ENCODE measurements around the gene NEB.
A peak's percentile ranks its signal among the peaks of the same experiment; 100 is the strongest.

NEB gene, protein sequence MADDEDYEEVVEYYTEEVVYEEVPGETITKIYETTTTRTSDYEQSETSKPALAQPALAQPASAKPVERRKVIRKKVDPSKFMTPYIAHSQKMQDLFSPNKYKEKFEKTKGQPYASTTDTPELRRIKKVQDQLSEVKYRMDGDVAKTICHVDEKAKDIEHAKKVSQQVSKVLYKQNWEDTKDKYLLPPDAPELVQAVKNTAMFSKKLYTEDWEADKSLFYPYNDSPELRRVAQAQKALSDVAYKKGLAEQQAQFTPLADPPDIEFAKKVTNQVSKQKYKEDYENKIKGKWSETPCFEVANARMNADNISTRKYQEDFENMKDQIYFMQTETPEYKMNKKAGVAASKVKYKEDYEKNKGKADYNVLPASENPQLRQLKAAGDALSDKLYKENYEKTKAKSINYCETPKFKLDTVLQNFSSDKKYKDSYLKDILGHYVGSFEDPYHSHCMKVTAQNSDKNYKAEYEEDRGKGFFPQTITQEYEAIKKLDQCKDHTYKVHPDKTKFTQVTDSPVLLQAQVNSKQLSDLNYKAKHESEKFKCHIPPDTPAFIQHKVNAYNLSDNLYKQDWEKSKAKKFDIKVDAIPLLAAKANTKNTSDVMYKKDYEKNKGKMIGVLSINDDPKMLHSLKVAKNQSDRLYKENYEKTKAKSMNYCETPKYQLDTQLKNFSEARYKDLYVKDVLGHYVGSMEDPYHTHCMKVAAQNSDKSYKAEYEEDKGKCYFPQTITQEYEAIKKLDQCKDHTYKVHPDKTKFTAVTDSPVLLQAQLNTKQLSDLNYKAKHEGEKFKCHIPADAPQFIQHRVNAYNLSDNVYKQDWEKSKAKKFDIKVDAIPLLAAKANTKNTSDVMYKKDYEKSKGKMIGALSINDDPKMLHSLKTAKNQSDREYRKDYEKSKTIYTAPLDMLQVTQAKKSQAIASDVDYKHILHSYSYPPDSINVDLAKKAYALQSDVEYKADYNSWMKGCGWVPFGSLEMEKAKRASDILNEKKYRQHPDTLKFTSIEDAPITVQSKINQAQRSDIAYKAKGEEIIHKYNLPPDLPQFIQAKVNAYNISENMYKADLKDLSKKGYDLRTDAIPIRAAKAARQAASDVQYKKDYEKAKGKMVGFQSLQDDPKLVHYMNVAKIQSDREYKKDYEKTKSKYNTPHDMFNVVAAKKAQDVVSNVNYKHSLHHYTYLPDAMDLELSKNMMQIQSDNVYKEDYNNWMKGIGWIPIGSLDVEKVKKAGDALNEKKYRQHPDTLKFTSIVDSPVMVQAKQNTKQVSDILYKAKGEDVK (N-terminal part only)

DNA sequence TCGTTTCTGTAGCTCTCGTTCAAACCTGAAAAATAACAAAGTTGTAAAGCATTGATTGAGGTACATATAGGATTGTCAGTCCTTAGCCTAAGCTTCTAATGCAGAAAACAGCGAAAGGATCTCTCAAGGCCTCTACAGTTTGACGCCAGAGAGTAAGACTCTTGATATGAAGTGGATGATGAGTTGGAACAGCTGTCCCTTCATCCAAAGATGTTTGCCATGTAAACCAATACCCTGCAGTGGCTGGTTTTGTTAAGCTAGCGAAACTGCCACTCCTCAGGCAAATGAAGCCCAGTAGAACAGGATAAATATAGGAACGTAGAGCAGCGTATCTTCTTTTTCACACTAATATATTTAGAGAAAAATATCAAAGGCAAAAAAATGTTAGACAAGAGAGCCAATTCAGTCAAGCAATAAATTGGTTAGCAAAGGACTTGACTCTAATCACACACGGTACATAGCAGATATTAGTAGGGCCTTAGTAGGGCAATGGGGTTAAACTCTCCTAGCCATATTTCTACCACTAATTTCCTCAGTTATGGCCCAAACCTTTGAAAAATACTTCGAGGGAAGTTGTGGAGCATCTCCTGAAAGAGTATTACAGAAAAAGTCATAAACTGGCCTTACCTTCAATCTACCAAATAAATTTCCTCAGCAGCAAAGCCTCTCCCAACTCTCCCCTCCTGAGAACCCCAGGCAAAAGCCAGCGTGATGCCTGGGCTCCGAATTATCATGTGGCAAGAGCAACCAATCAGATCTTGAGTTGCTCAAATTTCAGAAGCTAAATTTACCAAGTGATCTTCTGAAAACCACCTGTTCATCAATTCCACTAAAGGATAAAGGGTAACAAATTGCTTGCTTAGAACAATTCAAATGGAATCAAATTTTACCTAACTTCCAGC lies at the start of gene NEB:
Gene NEB, minus strand, starts transcription at position 706 of the 902 bp plus-strand sequence. CDS start 1,320 bp downstream, outside the sequence.
- Mint-ChIP-seq H3K4me3 (no peak within 1 kb of the TSS), H3K4me1 (peaks cover 18% of the 10 kb centered on the region), H3K9me3 (peaks cover 2% of the 10 kb centered on the region), H3K36me3 (peaks cover 6% of the 10 kb centered on the region), H3K27ac (no peak within 1 kb of the TSS), H3K27me3 (no peaks in the 10 kb centered on the region)
- ATAC-seq (ENCODE audit: low read depth) (no peak), DNase-seq (ENCODE audit: low spot score in 2 of 2) (no peak)

DNA sequence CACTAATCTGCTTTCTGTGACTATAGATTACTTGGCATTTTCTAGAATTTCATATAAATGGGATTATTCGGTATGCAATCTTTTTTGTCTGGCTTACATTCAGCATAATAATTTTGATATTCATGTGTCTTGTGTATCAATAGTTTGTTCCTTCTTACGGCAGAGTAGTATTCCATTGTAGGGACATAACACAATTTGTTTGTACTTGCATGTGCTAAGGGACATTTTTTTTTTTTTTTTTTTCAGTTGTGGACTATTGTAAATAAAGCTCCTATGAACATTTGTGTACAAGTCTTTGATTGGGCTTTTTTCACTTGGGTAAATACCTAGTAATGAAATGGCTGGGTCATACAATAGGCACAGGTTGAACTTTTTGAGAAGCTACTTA lies 48.9 kb upstream of the NEB start:
- DNase-seq (ENCODE audit: low spot score in 2 of 2) (no peak), ATAC-seq (ENCODE audit: low read depth) (no peak)
- Mint-ChIP-seq H3K36me3 (peaks cover 37% of the 10 kb centered on the region), H3K4me1 (peaks cover 15% of the 10 kb centered on the region), H3K9me3 (peaks cover 1% of the 10 kb centered on the region), H3K27me3 (no peaks in the 10 kb centered on the region), H3K4me3 (no peak overlapping the region), H3K27ac (peak overlapping the region; percentile 17)

DNA sequence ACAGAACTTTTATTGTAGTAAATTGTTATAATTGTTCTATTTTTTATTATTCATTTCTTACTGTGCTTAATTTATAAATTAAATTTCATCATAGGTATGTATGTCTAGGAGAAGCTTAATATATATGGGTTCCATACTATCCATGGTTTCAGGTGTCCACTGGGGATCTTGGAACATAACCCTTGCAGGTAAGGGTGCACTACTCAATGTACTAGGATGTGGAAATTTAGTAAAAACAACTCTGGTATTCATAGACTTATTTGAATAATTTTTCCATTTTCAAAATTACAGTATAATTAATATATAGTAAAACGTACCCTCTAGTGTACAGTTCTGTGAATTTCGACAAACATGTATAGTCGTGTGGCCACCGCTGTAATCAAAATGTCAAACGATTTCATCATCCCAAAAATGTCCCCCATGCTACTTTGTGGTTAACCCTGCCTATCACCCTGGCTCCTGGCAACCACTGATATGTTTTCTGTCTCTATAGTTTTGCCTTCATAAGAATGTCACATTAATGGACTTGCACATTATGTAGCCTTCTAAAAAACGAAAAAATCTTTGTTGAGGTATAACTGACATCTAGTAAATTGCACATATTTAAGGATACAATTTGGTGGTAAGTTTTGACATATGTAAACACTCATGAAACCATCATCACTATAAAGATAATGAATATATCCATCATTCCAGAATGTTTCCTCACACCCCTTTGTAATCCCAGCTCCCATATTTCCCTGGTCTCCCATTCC lies 48.3 kb upstream of the NEB start:
- peaks cover 38% of the 10 kb centered on the region for H3K36me3 Mint-ChIP-seq
- no peaks in the 10 kb centered on the region for H3K27me3 Mint-ChIP-seq
- peak overlapping the region; percentile 17 for H3K27ac Mint-ChIP-seq
- ATAC-seq (ENCODE audit: low read depth) (no peak), DNase-seq (ENCODE audit: low spot score in 2 of 2) (no peak)
- H3K9me3 Mint-ChIP-seq: peaks cover 1% of the 10 kb centered on the region
- H3K4me1 Mint-ChIP-seq: peaks cover 15% of the 10 kb centered on the region
- H3K4me3 Mint-ChIP-seq: no peak overlapping the region

DNA sequence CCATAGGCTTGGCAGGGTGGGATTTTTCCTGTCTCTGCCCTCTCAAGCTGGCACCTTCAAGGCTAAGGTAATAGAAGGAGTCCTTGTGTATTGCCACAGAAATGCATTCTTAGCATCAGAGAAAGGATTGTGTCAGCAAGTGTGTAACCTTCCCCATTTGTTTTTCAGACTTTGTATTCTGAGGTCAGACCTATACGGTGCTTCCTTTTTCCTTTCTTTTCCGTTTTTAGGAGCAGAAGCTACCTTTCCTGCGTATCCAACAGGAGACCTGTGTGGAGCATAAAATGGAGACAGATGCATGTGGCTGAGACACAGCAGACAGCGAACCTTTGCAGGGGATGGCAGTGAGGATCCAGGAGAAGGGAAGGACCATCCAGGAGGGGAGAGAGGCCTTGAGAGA lies 47.4 kb upstream of the NEB start:
- Mint-ChIP-seq H3K27ac (no peak overlapping the region), H3K4me1 (peaks cover 21% of the 10 kb centered on the region), H3K9me3 (peaks cover 1% of the 10 kb centered on the region), H3K36me3 (peaks cover 45% of the 10 kb centered on the region), H3K4me3 (no peak overlapping the region), H3K27me3 (no peaks in the 10 kb centered on the region)
- ATAC-seq (ENCODE audit: low read depth) (no peak), DNase-seq (ENCODE audit: low spot score in 2 of 2) (no peak)

DNA sequence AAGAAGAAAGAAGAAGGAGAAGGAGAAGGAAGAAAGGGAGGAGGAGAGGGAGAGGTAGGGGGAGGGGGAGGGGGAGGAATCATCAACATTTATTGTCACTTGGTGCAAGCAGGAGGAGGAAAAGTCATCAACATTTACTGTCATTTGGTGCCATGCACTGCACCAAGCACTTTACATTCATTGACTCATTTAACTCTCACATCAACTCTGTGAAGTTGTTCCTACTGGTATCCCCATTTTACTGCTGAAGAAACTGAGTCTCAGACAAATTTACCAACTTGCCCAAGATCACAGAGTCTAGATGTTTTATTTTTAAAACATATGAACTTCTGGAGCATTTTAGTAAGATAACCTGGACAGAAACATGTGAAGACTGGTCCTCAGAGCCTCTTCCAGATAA lies 46.7 kb upstream of the NEB start:
- no peak for ATAC-seq (ENCODE audit: low read depth)
- peaks cover 52% of the 10 kb centered on the region for H3K36me3 Mint-ChIP-seq
- DNase-seq (ENCODE audit: low spot score in 2 of 2): no peak
- H3K27me3 Mint-ChIP-seq: no peaks in the 10 kb centered on the region
- peak overlapping the region; percentile 10 for H3K27ac Mint-ChIP-seq
- peaks cover 18% of the 10 kb centered on the region for H3K4me1 Mint-ChIP-seq
- no peak overlapping the region for H3K4me3 Mint-ChIP-seq
- H3K9me3 Mint-ChIP-seq: peaks cover 1% of the 10 kb centered on the region

DNA sequence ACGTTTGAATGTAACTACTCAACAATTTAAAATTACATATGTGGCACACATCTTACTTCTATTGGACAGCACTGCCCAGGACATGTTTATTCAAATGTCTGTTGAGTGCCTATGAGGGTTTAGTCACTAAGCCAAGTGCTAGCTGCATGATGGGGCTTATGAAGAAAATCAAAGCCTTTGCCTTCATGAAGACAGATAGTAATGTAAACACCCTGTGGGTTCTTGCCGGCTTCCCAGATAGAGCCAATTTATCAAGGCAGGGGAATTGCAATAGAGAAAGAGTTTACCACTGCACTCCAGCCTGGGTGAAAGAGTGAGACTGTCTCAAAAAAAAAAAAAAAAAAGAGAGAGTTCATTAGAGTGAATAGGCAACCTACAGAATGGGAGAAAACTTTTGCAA lies 43.7 kb upstream of the NEB start:
- H3K4me3 Mint-ChIP-seq: no peak overlapping the region
- H3K27ac Mint-ChIP-seq: peak overlapping the region; percentile 88
- peaks cover 1% of the 10 kb centered on the region for H3K9me3 Mint-ChIP-seq
- no peaks in the 10 kb centered on the region for H3K27me3 Mint-ChIP-seq
- DNase-seq (ENCODE audit: low spot score in 2 of 2) (no peak), ATAC-seq (ENCODE audit: low read depth) (no peak)
- peaks cover 24% of the 10 kb centered on the region for H3K4me1 Mint-ChIP-seq
- H3K36me3 Mint-ChIP-seq: peaks cover 44% of the 10 kb centered on the region

DNA sequence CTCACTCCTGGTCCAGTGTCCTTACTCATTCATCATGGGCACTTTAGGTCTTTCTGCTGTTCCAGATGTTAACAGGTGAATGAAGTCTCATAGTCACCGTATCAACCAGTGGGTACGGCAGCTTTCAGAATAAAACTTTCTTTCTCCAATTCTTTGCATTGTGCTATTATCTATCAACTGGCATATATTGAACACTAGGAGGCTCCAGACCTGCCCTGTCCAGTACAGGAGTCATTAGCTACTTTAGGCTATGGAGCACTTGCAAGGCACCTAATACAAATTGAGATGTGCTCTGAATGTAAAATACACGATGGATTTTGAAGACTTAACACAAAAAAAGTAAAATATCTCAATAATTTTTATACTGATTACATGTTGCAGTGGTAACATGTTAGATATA lies 43.2 kb upstream of the NEB start:
- ATAC-seq (ENCODE audit: low read depth) (no peak), DNase-seq (ENCODE audit: low spot score in 2 of 2) (no peak)
- Mint-ChIP-seq H3K4me3 (no peak overlapping the region), H3K27me3 (no peaks in the 10 kb centered on the region), H3K4me1 (peaks cover 24% of the 10 kb centered on the region), H3K9me3 (peaks cover 1% of the 10 kb centered on the region), H3K27ac (peak overlapping the region; percentile 88), H3K36me3 (peaks cover 44% of the 10 kb centered on the region)

DNA sequence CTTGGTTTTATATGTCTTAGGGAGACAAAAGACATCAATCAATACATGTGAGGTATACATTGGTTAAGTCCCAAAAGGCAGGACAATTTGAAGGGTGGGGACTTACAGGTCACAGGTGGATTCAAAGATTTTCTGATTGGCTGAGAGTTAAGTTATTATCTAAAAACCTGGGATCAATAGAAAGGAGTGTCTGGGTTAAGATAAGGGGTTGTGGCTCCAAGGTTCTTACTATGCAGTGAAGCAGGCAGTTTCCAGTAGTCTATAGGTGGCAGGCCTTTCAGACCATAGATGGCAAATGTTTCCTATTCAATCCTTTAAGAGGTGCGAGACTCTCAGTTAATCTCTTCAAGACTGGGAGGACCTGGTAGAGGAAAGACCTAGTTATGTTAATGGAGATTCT lies 42.1 kb upstream of the NEB start:
- H3K4me3 Mint-ChIP-seq: no peak overlapping the region
- H3K4me1 Mint-ChIP-seq: peaks cover 33% of the 10 kb centered on the region
- peaks cover 41% of the 10 kb centered on the region for H3K36me3 Mint-ChIP-seq
- DNase-seq (ENCODE audit: low spot score in 2 of 2): no peak
- no peak for ATAC-seq (ENCODE audit: low read depth)
- no peaks in the 10 kb centered on the region for H3K27me3 Mint-ChIP-seq
- H3K27ac Mint-ChIP-seq: peak overlapping the region; percentile 88
- peaks cover 1% of the 10 kb centered on the region for H3K9me3 Mint-ChIP-seq

DNA sequence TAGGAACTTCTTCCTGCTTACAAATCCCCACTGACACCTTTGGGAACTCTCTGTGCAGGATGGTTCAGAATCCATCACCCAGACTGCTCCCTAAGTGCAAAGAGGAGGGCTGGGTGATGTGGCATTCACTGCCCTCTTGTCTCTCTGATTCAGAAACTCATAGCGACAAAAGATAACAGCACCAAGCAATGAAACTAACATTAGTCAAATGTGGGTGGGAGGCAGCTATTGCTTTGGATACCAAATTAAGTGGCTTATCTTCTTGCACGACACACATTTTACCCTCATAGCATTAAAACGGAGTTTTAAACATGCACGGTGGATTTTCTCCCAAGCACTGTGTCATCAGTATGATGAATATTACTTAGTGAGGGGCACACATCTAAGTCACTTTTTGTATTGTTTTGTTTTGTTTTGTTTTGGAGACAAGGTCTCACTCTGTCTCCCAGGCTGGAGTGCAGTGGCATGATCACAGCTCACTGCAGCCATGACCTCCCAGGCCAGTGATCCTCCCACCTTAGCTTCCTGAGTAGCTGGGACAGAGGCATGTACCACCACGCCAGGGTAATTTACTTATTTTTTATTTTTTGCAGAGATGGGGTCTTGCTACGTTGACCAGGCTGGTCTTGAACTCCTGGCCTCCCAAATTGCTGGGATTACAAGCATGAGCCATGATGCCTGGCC lies 40.9 kb upstream of the NEB start:
- Mint-ChIP-seq H3K9me3 (no peaks in the 10 kb centered on the region), H3K27me3 (no peaks in the 10 kb centered on the region), H3K36me3 (peaks cover 37% of the 10 kb centered on the region), H3K4me1 (peaks cover 41% of the 10 kb centered on the region), H3K27ac (peak overlapping the region; percentile 88), H3K4me3 (peak overlapping the region; percentile 55)
- DNase-seq (ENCODE audit: low spot score in 2 of 2): no peak
- no peak for ATAC-seq (ENCODE audit: low read depth)

DNA sequence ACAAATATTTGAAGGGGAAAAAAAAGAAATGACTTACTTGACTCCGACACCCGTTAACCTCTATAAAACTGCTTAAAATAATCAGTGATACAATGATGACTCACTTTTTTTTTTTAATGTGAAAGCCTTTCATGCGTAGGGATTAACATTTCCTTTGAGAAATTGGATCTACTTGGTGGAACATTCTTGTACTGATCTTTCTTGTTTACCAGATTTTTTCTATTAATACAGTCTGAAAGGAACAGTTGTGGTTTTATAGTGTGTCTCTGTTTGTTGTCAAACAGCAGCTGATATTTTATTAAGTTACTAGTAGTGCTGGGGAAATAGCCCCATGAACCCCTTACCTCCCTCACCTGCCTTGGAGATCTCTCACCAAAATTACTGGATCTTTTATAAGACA lies 40.2 kb upstream of the NEB start:
- ATAC-seq (ENCODE audit: low read depth): no peak

DNA sequence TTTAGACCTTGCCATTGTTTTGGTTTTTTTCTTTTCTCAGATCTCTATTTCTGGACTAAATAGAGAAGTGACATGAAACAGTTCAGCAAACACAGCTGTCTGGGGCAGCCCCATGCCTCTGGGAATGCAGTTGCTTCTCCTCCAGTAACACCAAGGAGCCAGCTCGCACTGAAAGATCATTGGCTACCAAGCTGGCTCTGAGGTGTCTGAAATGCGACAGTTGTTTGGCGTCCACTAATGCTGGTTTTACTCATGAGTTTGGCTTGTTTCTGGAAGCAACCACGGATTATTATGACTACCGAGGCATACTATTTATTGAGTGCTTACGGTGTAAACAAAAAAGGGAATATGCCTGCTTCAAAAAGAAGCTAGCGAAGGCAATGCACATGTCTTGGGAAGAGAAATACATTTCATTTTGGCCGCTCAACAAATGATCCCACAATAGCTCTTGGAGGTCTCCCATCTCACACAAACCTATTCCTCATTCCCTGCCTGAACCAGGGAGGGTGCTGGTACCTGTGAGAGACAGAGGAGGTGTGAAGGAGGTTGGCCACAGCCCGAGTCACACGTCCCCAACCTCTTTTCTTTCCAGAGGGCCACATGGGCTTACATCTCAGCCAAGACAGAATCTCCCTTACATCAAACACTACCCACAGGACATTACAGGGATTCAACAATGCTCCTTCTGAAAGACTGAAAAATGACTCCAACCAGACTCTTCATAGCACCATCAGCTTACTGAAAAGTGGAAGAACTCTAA lies 37.5 kb upstream of the NEB start:
- Mint-ChIP-seq H3K36me3 (peaks cover 14% of the 10 kb centered on the region), H3K27ac (peak overlapping the region; percentile 100), H3K4me1 (peaks cover 52% of the 10 kb centered on the region), H3K9me3 (peaks cover 2% of the 10 kb centered on the region), H3K27me3 (no peaks in the 10 kb centered on the region), H3K4me3 (peak overlapping the region; percentile 12)
- peak; percentile 92 for ATAC-seq (ENCODE audit: low read depth)
- peak; percentile 62 to 84 for DNase-seq (ENCODE audit: low spot score in 2 of 2)

More for the DNA sequence above, 40.2 kb upstream of the NEB start:
- peak overlapping the region; percentile 55 for H3K4me3 Mint-ChIP-seq
- peaks cover 34% of the 10 kb centered on the region for H3K36me3 Mint-ChIP-seq
- peak overlapping the region; percentile 88 for H3K27ac Mint-ChIP-seq
- H3K27me3 Mint-ChIP-seq: no peaks in the 10 kb centered on the region
- no peak for DNase-seq (ENCODE audit: low spot score in 2 of 2)
- H3K4me1 Mint-ChIP-seq: peaks cover 46% of the 10 kb centered on the region
- H3K9me3 Mint-ChIP-seq: peaks cover 2% of the 10 kb centered on the region
